Neural progenitor cell (in vitro differentiated cells): ENCODE measurements around the gene GPR45. TPM values are rescaled to one million over a fixed set of nuclear protein-coding genes. Genes with fewer than 3 reads are reported as not detected.

Source experiments
- DNase-seq: peaks from one replicate; pipeline ENCODE4 v3.0.0-alpha.2; 2016; ENCODE audit warnings: low spot score
- H2AFZ ChIP-seq: fragments of 200-600 bp; sonication (generic); replicated peaks from 2 replicates; pipeline ENCODE4 v1.6.1; 2016; ENCODE audit warnings: antibody characterized with exemption
- H3F3A ChIP-seq: fragments of 200-600 bp; sonication (generic); 2 replicates; pipeline ENCODE4 v1.6.1; 2016; ENCODE audit warnings: antibody characterized with exemption, low read depth
- H3K27ac ChIP-seq: fragments of 200-600 bp; sonication (generic); 2 replicates; pipeline ENCODE4 v1.5.1; 2016; ENCODE audit warnings: mild to moderate bottlenecking
- H3K27me3 ChIP-seq: fragments of 200-600 bp; sonication (generic); 2 replicates; pipeline ENCODE4 v1.6.1; 2016; ENCODE audit warnings: mild to moderate bottlenecking, moderate library complexity
- H3K36me3 ChIP-seq: fragments of 200-600 bp; sonication (generic); 2 replicates; pipeline ENCODE4 v1.5.1; 2016
- H3K4me1 ChIP-seq: fragments of 200-600 bp; sonication (generic); 2 replicates; pipeline ENCODE4 v1.6.1; 2016; ENCODE audit warnings: mixed run types
- H3K4me2 ChIP-seq: fragments of 200-600 bp; sonication (generic); 2 replicates; pipeline ENCODE4 v1.6.1; 2016
- H3K4me3 ChIP-seq: fragments of 200-600 bp; sonication (generic); 2 replicates; pipeline ENCODE4 v1.5.1; 2016
- H3K79me2 ChIP-seq: fragments of 200-600 bp; sonication (generic); 2 replicates; pipeline ENCODE4 v1.6.1; 2016; ENCODE audit warnings: low read depth
- H3K9ac ChIP-seq: fragments of 200-600 bp; sonication (generic); 2 replicates; pipeline ENCODE4 v1.6.1; 2016
- H3K9me3 ChIP-seq: fragments of 200-600 bp; sonication (generic); 2 replicates; pipeline ENCODE4 v1.5.1; 2016; ENCODE audit warnings: low read depth
- H4K20me1 ChIP-seq: fragments of 200-600 bp; sonication (generic); 2 replicates; pipeline ENCODE4 v1.6.1; 2016; ENCODE audit warnings: low read depth
- H3K27ac Mint-ChIP-seq: 3 replicates; pipeline ENCODE4 v1.8.0; 2021; ENCODE audit warnings: mixed read lengths
- H3K27me3 Mint-ChIP-seq: 2 replicates; pipeline ENCODE4 v1.8.0; 2022; ENCODE audit warnings: low read depth, mild to moderate bottlenecking, inconsistent platforms, moderate library complexity, mixed read lengths; ENCODE audit not compliant: insufficient read depth
- H3K36me3 Mint-ChIP-seq: 3 replicates; pipeline ENCODE4 v1.8.0; 2021; ENCODE audit warnings: mixed read lengths
- H3K4me1 Mint-ChIP-seq: 3 replicates; pipeline ENCODE4 v1.8.0; 2021; ENCODE audit warnings: mixed read lengths
- H3K4me3 Mint-ChIP-seq: 3 replicates; pipeline ENCODE4 v1.8.0; 2021; ENCODE audit warnings: mild to moderate bottlenecking, moderate library complexity, mixed read lengths
- H3K9me3 Mint-ChIP-seq: 3 replicates; pipeline ENCODE4 v1.8.0; 2020; ENCODE audit warnings: mixed read lengths
- EZH2 ChIP-seq: fragments of 200-600 bp; sonication (generic); IDR thresholded peaks from 2 replicates; pipeline ENCODE4 v1.6.1; 2017; ENCODE audit warnings: antibody characterized with exemption, mild to moderate bottlenecking, moderate library complexity
- EZH2phosphoT487 ChIP-seq: fragments of 200-600 bp; sonication (generic); IDR thresholded peaks from 2 replicates; pipeline ENCODE4 v1.6.1; 2017; ENCODE audit warnings: antibody characterized with exemption
- total RNA-seq: library from RNA; depleted of rRNA; stranded (reverse); fragments of >200 nt; gene quantifications from 2 replicates; pipeline ENCODE4 v1.2.3, GENCODE V29; 2015; ENCODE audit warnings: low replicate concordance
- TF ChIP-seq, protein P1 (sequence below): fragments of 200-600 bp; sonication (generic); IDR thresholded peaks from 2 replicates; pipeline ENCODE4 v1.5.1; 2017; ENCODE audit warnings: antibody characterized with exemption, mild to moderate bottlenecking

The GPR45 gene
- total RNA-seq, 1 donor from 2014 or later = not detected

- no peaks in the 10 kb centered on the region for H3K9me3 ChIP-seq
- no peak overlapping the region for H2AFZ ChIP-seq
- no peak overlapping the region for H3K4me2 ChIP-seq
- H3K9ac ChIP-seq = no peak overlapping the region
- H3K79me2 ChIP-seq = no peaks in the 10 kb centered on the region
- no peak overlapping the region for H3K4me3 ChIP-seq
- Mint-ChIP-seq H3K4me1 (no peaks in the 10 kb centered on the region), H3K9me3 (peaks cover 8% of the 10 kb centered on the region), H3K27ac (no peak overlapping the region), H3K36me3 (no peaks in the 10 kb centered on the region), H3K27me3 (peaks cover 3% of the 10 kb centered on the region), H3K4me3 (no peak overlapping the region)
- peaks cover 5% of the 10 kb centered on the region for H3F3A ChIP-seq
- TF ChIP-seq, protein P1, sequence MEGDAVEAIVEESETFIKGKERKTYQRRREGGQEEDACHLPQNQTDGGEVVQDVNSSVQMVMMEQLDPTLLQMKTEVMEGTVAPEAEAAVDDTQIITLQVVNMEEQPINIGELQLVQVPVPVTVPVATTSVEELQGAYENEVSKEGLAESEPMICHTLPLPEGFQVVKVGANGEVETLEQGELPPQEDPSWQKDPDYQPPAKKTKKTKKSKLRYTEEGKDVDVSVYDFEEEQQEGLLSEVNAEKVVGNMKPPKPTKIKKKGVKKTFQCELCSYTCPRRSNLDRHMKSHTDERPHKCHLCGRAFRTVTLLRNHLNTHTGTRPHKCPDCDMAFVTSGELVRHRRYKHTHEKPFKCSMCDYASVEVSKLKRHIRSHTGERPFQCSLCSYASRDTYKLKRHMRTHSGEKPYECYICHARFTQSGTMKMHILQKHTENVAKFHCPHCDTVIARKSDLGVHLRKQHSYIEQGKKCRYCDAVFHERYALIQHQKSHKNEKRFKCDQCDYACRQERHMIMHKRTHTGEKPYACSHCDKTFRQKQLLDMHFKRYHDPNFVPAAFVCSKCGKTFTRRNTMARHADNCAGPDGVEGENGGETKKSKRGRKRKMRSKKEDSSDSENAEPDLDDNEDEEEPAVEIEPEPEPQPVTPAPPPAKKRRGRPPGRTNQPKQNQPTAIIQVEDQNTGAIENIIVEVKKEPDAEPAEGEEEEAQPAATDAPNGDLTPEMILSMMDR = no peak
- TF ChIP-seq EZH2 = no peak
- TF ChIP-seq EZH2phosphoT487 = no peak
- H4K20me1 ChIP-seq = no peaks in the 10 kb centered on the region
- peak; percentile 34 for DNase-seq
- H3K4me1 ChIP-seq = no peaks in the 10 kb centered on the region
- H3K36me3 ChIP-seq = no peaks in the 10 kb centered on the region
- peak overlapping the region; percentile 85 for H3K27ac ChIP-seq
- no peaks in the 10 kb centered on the region for H3K27me3 ChIP-seq
Measured at GRCh38 chr2:105252271-105252670, 10.7 kb downstream of the GPR45 start.

DNA sequence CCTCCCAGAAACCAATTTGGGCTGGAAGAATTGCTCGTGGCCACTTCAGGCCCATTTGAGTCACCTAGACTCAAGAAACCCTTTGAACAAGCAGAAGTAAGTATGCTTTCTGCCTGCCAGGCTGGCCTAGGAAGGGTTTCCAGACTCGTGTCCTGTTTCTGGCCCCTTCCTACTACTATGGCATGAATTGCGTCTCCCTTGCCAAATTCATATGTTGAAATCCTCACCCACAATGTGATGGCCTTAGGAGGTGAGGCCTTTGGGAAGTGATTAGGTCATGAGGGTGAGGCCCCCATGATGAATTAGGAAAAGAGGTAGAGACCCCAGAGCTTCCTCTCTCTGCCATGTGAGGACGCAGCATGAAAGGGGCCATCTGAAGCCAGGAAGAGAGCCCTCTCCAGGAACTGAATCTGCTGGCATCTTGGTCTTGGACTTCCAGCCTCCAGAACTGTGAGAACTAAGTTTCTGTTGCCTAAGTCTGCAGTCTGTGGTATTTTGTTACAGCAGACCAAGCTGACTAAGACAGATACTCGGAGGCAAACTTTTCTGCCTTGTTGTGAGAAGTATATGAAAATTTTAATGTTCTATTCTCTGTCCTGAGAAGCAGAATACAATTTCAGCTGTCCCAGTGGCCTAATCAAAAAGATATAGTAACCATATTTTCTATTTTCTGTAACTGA is 13.1 kb downstream of the GPR45 start:
- H3K27me3 Mint-ChIP-seq = peaks cover 3% of the 10 kb centered on the region
- Histone ChIP-seq H3K9me3 (no peaks in the 10 kb centered on the region), H3K36me3 (no peaks in the 10 kb centered on the region), H3F3A (peaks cover 5% of the 10 kb centered on the region), H3K4me1 (no peaks in the 10 kb centered on the region), H3K4me2 (no peak overlapping the region), H3K79me2 (no peaks in the 10 kb centered on the region), H3K27me3 (no peaks in the 10 kb centered on the region), H3K9ac (no peak overlapping the region), H4K20me1 (no peaks in the 10 kb centered on the region), H2AFZ (no peak overlapping the region), H3K27ac (no peak overlapping the region), H3K4me3 (no peak overlapping the region)
- no peak overlapping the region for H3K27ac Mint-ChIP-seq
- no peak overlapping the region for H3K4me3 Mint-ChIP-seq
- TF ChIP-seq, protein P1 = no peak
- TF ChIP-seq EZH2phosphoT487 (no peak), EZH2 (no peak)
- peaks cover 3% of the 10 kb centered on the region for H3K9me3 Mint-ChIP-seq
- no peaks in the 10 kb centered on the region for H3K36me3 Mint-ChIP-seq
- H3K4me1 Mint-ChIP-seq = no peaks in the 10 kb centered on the region
- no peak for DNase-seq

DNA sequence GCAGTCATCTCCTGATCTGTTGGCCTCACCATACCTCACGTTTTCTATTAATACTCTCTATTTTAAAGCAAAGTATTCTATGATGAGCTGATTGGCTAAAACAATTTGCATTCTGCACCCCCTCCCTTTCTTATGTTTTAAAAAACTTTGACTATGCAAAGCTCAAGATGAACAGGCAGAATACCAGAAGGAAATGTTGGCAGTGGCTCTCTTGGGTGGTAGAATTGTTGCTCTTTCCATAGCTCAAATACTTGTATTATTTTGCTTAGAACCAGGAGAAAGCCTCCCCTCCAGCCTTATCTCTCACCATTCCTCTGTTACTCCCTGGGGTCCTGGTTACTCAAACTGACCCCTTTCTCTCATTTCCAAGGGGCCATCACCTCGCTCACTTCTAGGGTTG is 14.4 kb downstream of the GPR45 start:
- no peak overlapping the region for H3K27ac Mint-ChIP-seq

More for the DNA sequence above, 14.4 kb downstream of the GPR45 start:
- no peaks in the 10 kb centered on the region for H3K79me2 ChIP-seq
- no peaks in the 10 kb centered on the region for H3K4me1 ChIP-seq
- no peak overlapping the region for H3K4me3 Mint-ChIP-seq
- H3K36me3 Mint-ChIP-seq = no peaks in the 10 kb centered on the region
- H3K9ac ChIP-seq = no peak overlapping the region
- no peak overlapping the region for H3K4me3 ChIP-seq
- DNase-seq = no peak
- H3F3A ChIP-seq = peaks cover 5% of the 10 kb centered on the region
- no peak for TF ChIP-seq EZH2phosphoT487
- TF ChIP-seq EZH2 = no peak
- TF ChIP-seq, protein P1 = no peak
- H4K20me1 ChIP-seq = no peaks in the 10 kb centered on the region
- no peak overlapping the region for H3K4me2 ChIP-seq
- peaks cover 3% of the 10 kb centered on the region for H3K9me3 Mint-ChIP-seq
- no peak overlapping the region for H2AFZ ChIP-seq
- no peaks in the 10 kb centered on the region for H3K9me3 ChIP-seq
- no peaks in the 10 kb centered on the region for H3K36me3 ChIP-seq
- no peaks in the 10 kb centered on the region for H3K27me3 ChIP-seq
- H3K4me1 Mint-ChIP-seq = no peaks in the 10 kb centered on the region
- H3K27me3 Mint-ChIP-seq = peaks cover 3% of the 10 kb centered on the region
- no peak overlapping the region for H3K27ac ChIP-seq
